Hepatocyte (in vitro differentiated cells): Measurements from ENCODE around the gene RHAG. TPM values are rescaled to one million over a fixed set of nuclear protein-coding genes. Genes with fewer than 3 reads are reported as not detected.

ENCODE experiments used
- DNase-seq: peaks from one replicate; pipeline ENCODE4 v3.0.0-alpha.2; 2016; ENCODE audit warnings: low spot score
- H2AFZ ChIP-seq: fragments of 200-600 bp; sonication (generic); 2 replicates; pipeline ENCODE4 v1.6.0; 2016; ENCODE audit warnings: antibody characterized with exemption, mild to moderate bottlenecking
- H3K27ac ChIP-seq: fragments of 200-600 bp; sonication (generic); 2 replicates; pipeline ENCODE4 v1.5.1; 2016; ENCODE audit warnings: mild to moderate bottlenecking
- H3K27me3 ChIP-seq: fragments of 200-600 bp; sonication (generic); 2 replicates; pipeline ENCODE4 v1.6.1; 2016
- H3K36me3 ChIP-seq: fragments of 200-600 bp; sonication (generic); replicated peaks from 2 replicates; pipeline ENCODE4 v1.5.1; 2016; ENCODE audit warnings: low read depth; ENCODE audit not compliant: insufficient read depth
- H3K4me1 ChIP-seq: fragments of 200-600 bp; sonication (generic); 2 replicates; pipeline ENCODE4 v1.5.1; 2016; ENCODE audit warnings: mild to moderate bottlenecking, moderate library complexity; ENCODE audit not compliant: insufficient read depth
- H3K4me2 ChIP-seq: fragments of 200-600 bp; sonication (generic); 2 replicates; pipeline ENCODE4 v1.6.0; 2016
- H3K4me3 ChIP-seq: fragments of 200-600 bp; sonication (generic); 2 replicates; pipeline ENCODE4 v1.5.1; 2016; ENCODE audit warnings: mild to moderate bottlenecking
- H3K79me2 ChIP-seq: fragments of 200-600 bp; sonication (generic); 2 replicates; pipeline ENCODE4 v1.6.0; 2017; ENCODE audit warnings: mild to moderate bottlenecking
- H3K9me2 ChIP-seq: fragments of 200-600 bp; sonication (generic); replicated peaks from 2 replicates; pipeline ENCODE4 v1.6.0; 2017; ENCODE audit warnings: mild to moderate bottlenecking; ENCODE audit not compliant: insufficient read depth
- H3K9me3 ChIP-seq: fragments of 200-600 bp; sonication (generic); 2 replicates; pipeline ENCODE4 v1.5.1; 2016; ENCODE audit warnings: low read depth, mild to moderate bottlenecking
- H4K20me1 ChIP-seq: fragments of 200-600 bp; sonication (generic); 2 replicates; pipeline ENCODE4 v1.6.0; 2016; ENCODE audit warnings: mild to moderate bottlenecking; ENCODE audit not compliant: insufficient read depth, poor library complexity, severe bottlenecking
- CTCF ChIP-seq: fragments of 200-600 bp; sonication (generic); IDR thresholded peaks from 2 replicates; pipeline ENCODE4 v1.5.1; 2016; ENCODE audit warnings: antibody characterized with exemption, mild to moderate bottlenecking; ENCODE audit not compliant: poor library complexity
- EZH2 ChIP-seq: fragments of 200-600 bp; sonication (generic); IDR thresholded peaks from 2 replicates; pipeline ENCODE4 v1.6.1; 2016; ENCODE audit warnings: antibody characterized with exemption, mild to moderate bottlenecking, borderline replicate concordance
- EZH2phosphoT487 ChIP-seq: fragments of 200-600 bp; sonication (generic); IDR thresholded peaks from one replicate; pipeline ENCODE4 v1.6.1; 2018; ENCODE audit warnings: antibody characterized with exemption, mild to moderate bottlenecking, low read depth, moderate library complexity; ENCODE audit not compliant: unreplicated experiment, severe bottlenecking
- WGBS: methylation state at CpG from one replicate; pipeline ENCODE4 v1.1.6; 2016; ENCODE audit warnings: low lambda C conversion rate; ENCODE audit errors: missing lambda C conversion rate; 5-methylcytosine and 5-hydroxymethylcytosine counted together
- polyA plus RNA-seq: library from polyadenylated mRNA; unstranded; fragments of >200 nt; fragmentation: Nextera tagmentation; extraction: Ambion mirVana; gene quantifications from 2 replicates; pipeline ENCODE4 v1.2.1, GENCODE V29; 2016
- total RNA-seq: library from RNA; depleted of rRNA; stranded (reverse); fragments of >200 nt; gene quantifications from 2 replicates; pipeline ENCODE4 v1.2.3, GENCODE V29; 2014

Gene RHAG
- total and polyA plus RNA-seq, 2 experiments from 2014 or later = not detected

- Histone ChIP-seq H2AFZ (no peak overlapping the region), H3K9me3 (no peaks in the 10 kb centered on the region), H3K27ac (no peak overlapping the region), H3K27me3 (no peaks in the 10 kb centered on the region), H3K9me2 (no peaks in the 10 kb centered on the region), H3K36me3 (no peaks in the 10 kb centered on the region), H3K4me2 (no peak overlapping the region), H3K4me3 (no peak overlapping the region), H3K79me2 (no peaks in the 10 kb centered on the region), H3K4me1 (no peaks in the 10 kb centered on the region), H4K20me1 (no peaks in the 10 kb centered on the region)
- TF ChIP-seq CTCF (peak; percentile 15), EZH2 (no peak)
- 42% methylated on average over 6 of the region's 6 CpGs for WGBS
- no peak for DNase-seq
Measured at GRCh38 chr6:49570474-49571079, 66.1 kb downstream of the RHAG start.

GRCh38 chr6:49565855-49566254 lies 70.8 kb downstream of the RHAG start:
- no peaks in the 10 kb centered on the region for H3K36me3 ChIP-seq
- H2AFZ ChIP-seq = no peak overlapping the region
- no peaks in the 10 kb centered on the region for H3K27me3 ChIP-seq
- no peak for DNase-seq
- H3K79me2 ChIP-seq = no peaks in the 10 kb centered on the region
- H3K9me2 ChIP-seq = no peaks in the 10 kb centered on the region
- no peak overlapping the region for H3K4me3 ChIP-seq
- no peak overlapping the region for H3K27ac ChIP-seq
- no peaks in the 10 kb centered on the region for H3K4me1 ChIP-seq
- no peaks in the 10 kb centered on the region for H3K9me3 ChIP-seq
- no peak overlapping the region for H3K4me2 ChIP-seq
- 83% methylated on average over 10 of the region's 10 CpGs for WGBS
- no peaks in the 10 kb centered on the region for H4K20me1 ChIP-seq
- TF ChIP-seq EZH2phosphoT487 (no peak), EZH2 (no peak), CTCF (no peak)

GRCh38 chr6:49565261-49565660 lies 71.4 kb downstream of the RHAG start:
- no peak for DNase-seq
- Histone ChIP-seq H3K27ac (no peak overlapping the region), H3K4me2 (no peak overlapping the region), H3K79me2 (no peaks in the 10 kb centered on the region), H2AFZ (no peak overlapping the region), H3K4me3 (no peak overlapping the region), H3K9me2 (no peaks in the 10 kb centered on the region), H3K27me3 (no peaks in the 10 kb centered on the region), H3K4me1 (no peaks in the 10 kb centered on the region), H3K36me3 (no peaks in the 10 kb centered on the region), H4K20me1 (no peaks in the 10 kb centered on the region), H3K9me3 (no peaks in the 10 kb centered on the region)
- WGBS = 58% methylated on average over 2 of the region's 2 CpGs
- TF ChIP-seq EZH2phosphoT487 (no peak), EZH2 (no peak), CTCF (no peak)

GRCh38 chr6:49564552-49564951 lies 72.1 kb downstream of the RHAG start:
- Histone ChIP-seq H3K27me3 (no peaks in the 10 kb centered on the region), H3K4me3 (no peak overlapping the region), H3K79me2 (no peaks in the 10 kb centered on the region), H2AFZ (no peak overlapping the region), H3K4me2 (no peak overlapping the region), H3K9me2 (no peaks in the 10 kb centered on the region), H3K4me1 (no peaks in the 10 kb centered on the region), H3K36me3 (no peaks in the 10 kb centered on the region), H4K20me1 (no peaks in the 10 kb centered on the region), H3K9me3 (no peaks in the 10 kb centered on the region), H3K27ac (no peak overlapping the region)
- DNase-seq = no peak
- 63% methylated on average over 1 of the region's 1 CpG for WGBS
- no peak for TF ChIP-seq EZH2
